Upper lobe of right lung (tissue), 1 donor: Measurements from ENCODE around the gene TMEM17. TPM values are rescaled to one million over a fixed set of nuclear protein-coding genes. Genes with fewer than 3 reads are reported as not detected.

ENCODE experiments used
- ATAC-seq: fragments of 200-7000 bp; cut with Tn5 transposase; one replicate; pipeline ENCODE4 v1.9.1; 2020; ENCODE audit warnings: mild to moderate bottlenecking, moderate library complexity
- DNase-seq: peaks from one replicate; pipeline ENCODE4 v3.0.0-alpha.2; 2020
- H3K27ac ChIP-seq: fragments of 200-600 bp; one replicate; pipeline ENCODE4 v1.8.0; 2022
- H3K27me3 ChIP-seq: fragments of 200-600 bp; one replicate; pipeline ENCODE4 v1.8.0; 2022; ENCODE audit warnings: mild to moderate bottlenecking
- H3K36me3 ChIP-seq: fragments of 200-600 bp; one replicate; pipeline ENCODE4 v1.8.0; 2022
- H3K4me1 ChIP-seq: fragments of 200-600 bp; one replicate; pipeline ENCODE4 v1.8.0; 2022
- H3K4me3 ChIP-seq: fragments of 200-600 bp; one replicate; pipeline ENCODE4 v1.8.0; 2022; ENCODE audit warnings: mild to moderate bottlenecking
- H3K9me3 ChIP-seq: fragments of 200-600 bp; one replicate; pipeline ENCODE4 v1.8.0; 2022
- intact Hi-C: fragments of 100-400 bp; cut with DNase I; formaldehyde crosslinking; loops from one replicate; pipeline ENCODE4 v1.11.0; 2022
- total RNA-seq: library from RNA; stranded (reverse); fragmentation: NEBNext Ultra II Directional; extraction: Animal tissue kit (Norgen Biotek cat#: 25700); gene quantifications from one replicate; pipeline ENCODE4 v1.2.1, GENCODE V29; 2021
- TF ChIP-seq, protein P1 (sequence below): fragments of 200-600 bp; IDR thresholded peaks from one replicate; pipeline ENCODE4 v1.8.0; 2022; ENCODE audit warnings: antibody characterized with exemption
- donor health status: DM: no; HTN: yes; CAD: no; lungs with severe emphysema.

TMEM17 gene
- total RNA-seq, 1 donor from 2014 or later = 2.0 TPM

DNA sequence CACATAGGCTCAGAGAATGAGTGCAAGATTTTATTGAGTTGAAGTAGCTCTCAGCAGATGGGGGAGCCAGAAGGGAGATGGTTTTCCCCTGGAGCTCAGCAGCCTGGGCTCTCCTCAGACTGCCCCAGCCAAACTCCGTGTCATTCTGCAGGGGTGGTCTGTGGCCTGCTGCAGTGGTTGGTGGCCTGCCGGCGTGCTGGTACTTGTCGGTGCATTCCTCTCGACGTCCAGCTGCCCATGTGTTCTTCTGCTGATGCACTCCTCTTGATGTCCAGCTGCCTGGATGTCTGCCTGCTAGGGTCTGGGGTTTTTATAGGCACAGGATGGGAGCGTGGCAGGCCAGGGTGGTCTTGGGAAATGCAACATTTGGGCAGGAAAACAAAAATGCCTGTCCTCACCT, 25.6 kb upstream of the TMEM17 start:
- intact Hi-C loops = no loop called here
- no peaks in the 10 kb centered on the region for H3K4me1 ChIP-seq
- no peak for DNase-seq

DNA sequence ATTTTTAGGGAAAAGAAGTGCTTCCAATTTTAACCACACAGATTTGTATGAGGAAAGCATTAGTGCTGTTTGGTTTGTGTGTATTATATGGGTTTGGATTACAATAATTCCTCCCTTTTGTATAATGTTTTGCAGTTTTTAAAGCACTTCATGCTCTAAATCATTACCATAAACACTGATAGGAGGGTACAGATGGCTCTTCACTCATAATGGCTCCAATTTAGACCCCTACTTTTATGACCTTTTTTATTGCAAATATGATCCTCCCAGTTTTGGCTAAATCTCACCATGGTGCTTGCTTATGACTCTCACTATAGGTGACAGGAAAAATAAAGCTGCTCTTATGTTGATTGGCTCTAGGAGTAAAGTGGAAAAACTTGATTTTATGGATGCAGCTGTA, 23.8 kb upstream of the TMEM17 start:
- Histone ChIP-seq H3K4me1 (no peaks in the 10 kb centered on the region), H3K9me3 (no peaks in the 10 kb centered on the region), H3K27me3 (no peaks in the 10 kb centered on the region), H3K36me3 (no peaks in the 10 kb centered on the region), H3K27ac (no peak overlapping the region), H3K4me3 (no peak overlapping the region)
- no peak for ATAC-seq
- DNase-seq = no peak
- intact Hi-C loops = no loop called here
- TF ChIP-seq, protein P1, sequence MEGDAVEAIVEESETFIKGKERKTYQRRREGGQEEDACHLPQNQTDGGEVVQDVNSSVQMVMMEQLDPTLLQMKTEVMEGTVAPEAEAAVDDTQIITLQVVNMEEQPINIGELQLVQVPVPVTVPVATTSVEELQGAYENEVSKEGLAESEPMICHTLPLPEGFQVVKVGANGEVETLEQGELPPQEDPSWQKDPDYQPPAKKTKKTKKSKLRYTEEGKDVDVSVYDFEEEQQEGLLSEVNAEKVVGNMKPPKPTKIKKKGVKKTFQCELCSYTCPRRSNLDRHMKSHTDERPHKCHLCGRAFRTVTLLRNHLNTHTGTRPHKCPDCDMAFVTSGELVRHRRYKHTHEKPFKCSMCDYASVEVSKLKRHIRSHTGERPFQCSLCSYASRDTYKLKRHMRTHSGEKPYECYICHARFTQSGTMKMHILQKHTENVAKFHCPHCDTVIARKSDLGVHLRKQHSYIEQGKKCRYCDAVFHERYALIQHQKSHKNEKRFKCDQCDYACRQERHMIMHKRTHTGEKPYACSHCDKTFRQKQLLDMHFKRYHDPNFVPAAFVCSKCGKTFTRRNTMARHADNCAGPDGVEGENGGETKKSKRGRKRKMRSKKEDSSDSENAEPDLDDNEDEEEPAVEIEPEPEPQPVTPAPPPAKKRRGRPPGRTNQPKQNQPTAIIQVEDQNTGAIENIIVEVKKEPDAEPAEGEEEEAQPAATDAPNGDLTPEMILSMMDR = no peak

More for the DNA sequence above, 25.6 kb upstream of the TMEM17 start:
- no peaks in the 10 kb centered on the region for H3K36me3 ChIP-seq
- H3K9me3 ChIP-seq = no peaks in the 10 kb centered on the region
- no peak for ATAC-seq
- H3K4me3 ChIP-seq = no peak overlapping the region
- H3K27me3 ChIP-seq = no peaks in the 10 kb centered on the region
- TF ChIP-seq, protein P1 = no peak
- no peak overlapping the region for H3K27ac ChIP-seq

DNA sequence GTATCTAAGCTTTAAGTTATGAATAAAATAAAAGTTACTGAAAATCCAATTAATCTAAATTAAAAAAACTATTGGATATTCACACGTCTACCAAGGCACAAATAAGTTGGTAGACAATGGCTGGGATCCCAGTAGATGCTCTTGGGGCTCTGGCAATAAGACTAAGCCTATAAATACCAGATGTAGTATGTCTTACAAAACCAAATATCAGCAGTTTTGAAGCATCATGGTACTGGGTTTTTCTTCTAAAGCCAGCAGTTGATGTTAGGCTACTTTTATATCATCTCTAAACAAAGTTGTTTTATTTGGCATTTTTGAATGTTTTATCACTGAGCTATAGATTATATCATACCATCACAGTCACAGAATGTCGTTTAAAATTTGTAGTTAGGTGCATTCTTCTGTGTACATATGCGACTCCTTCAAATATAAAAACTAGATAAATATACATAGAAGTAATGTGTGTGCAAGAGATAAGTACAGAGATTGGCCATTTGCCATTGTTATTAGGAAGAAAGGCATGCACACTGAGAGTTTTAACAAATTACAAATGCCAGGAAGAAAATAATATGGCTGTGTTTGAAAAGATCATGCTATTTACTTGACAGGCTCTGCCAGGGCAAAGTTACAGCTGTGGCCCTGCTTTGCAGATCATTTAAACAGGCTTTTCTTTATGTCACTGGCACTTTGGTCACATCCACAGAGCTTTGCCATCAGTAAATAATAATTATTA, 21.6 kb upstream of the TMEM17 start:
- H3K27ac ChIP-seq = no peak overlapping the region
- ATAC-seq (no peak), DNase-seq (no peak)
- TF ChIP-seq, protein P1 = no peak
- H3K4me1 ChIP-seq = no peaks in the 10 kb centered on the region
- no peaks in the 10 kb centered on the region for H3K9me3 ChIP-seq
- H3K36me3 ChIP-seq = no peaks in the 10 kb centered on the region
- no peaks in the 10 kb centered on the region for H3K27me3 ChIP-seq
- no peak overlapping the region for H3K4me3 ChIP-seq
- intact Hi-C loops = no loop called here

DNA sequence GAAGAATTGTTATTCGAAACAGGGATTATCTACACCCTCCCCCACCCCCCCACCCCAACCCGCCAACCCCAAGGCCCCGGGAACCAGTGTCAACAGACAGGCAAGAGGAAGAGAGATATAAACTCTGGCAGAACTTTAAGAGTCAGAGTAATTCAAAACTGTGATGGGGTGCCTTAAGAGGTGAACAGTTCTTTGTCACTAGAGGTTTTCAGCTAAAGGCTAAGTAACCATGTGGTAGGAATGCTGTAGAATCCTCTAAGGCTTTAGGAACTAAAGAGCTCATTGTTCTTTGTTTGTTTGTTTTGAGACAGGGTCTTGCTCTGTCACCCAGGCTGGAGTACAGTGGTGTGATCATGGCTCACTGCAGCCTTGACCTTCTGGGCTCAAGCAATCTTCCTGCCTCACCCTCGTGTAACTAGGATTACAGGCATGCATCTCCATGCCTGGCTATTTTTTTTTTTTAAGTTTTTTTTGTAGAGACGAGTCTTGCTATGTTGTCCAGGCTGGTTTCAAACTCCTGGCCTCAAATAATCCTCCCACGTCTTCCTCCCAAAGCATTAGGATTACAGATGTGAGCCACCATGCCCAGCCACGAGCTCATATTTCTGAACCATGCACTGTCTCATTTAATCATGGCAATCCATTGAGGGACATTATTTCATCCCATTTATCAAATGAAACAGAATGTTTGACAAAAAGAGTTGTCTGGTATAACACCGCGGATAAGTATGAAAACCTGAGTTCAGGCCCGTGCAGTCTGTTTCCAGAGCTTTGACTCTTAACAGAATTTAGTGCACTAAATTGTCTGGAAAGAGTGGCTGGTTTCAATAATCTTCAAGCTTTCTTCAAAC, 20.8 kb upstream of the TMEM17 start:
- Histone ChIP-seq H3K4me3 (no peak overlapping the region), H3K27ac (no peak overlapping the region), H3K4me1 (no peaks in the 10 kb centered on the region), H3K36me3 (no peaks in the 10 kb centered on the region), H3K27me3 (no peaks in the 10 kb centered on the region), H3K9me3 (no peaks in the 10 kb centered on the region)
- no peak for DNase-seq
- no peak for ATAC-seq
- TF ChIP-seq, protein P1 = no peak
- intact Hi-C loops = no loop called here

DNA sequence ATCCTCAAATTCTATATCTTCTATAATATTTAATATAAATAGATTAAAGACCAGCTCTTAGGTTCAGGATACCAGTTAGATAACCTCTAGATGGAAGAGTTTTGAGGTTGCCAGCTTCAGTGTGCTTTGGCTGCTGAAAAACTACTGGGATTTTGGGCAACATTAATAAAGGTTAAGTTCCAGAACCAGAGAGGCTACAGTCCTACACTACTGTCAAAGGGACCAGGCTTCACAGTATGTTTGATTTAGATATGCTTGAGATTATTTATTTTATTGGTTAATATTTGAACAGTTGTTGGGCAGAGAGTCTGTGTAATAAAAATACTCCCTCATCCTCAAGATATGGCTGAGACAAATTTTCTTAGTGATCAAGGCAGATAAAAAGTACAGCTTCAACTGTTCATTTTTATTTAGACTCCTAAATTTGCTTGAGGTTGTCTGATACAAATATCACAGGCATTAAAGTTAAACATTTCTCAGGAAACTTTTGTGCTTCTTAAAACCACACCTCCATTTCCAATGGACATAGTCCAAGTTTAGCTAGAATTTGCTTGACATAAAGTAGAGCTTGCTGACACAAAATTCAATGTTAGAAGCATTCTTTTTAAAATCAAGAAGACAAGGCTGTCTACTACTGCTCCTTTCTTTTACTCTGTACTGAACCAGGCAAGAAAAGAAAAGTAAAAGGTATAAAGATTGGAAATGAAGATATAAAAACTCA, 19.7 kb upstream of the TMEM17 start:
- intact Hi-C loops = no loop called here
- Histone ChIP-seq H3K27me3 (no peaks in the 10 kb centered on the region), H3K36me3 (no peaks in the 10 kb centered on the region), H3K9me3 (no peaks in the 10 kb centered on the region), H3K4me3 (no peak overlapping the region), H3K27ac (no peak overlapping the region), H3K4me1 (no peaks in the 10 kb centered on the region)
- TF ChIP-seq, protein P1 = no peak
- DNase-seq (no peak), ATAC-seq (no peak)
